HCT116 (cell line): ENCODE data around the gene NID2. TPM values are rescaled to one million over a fixed set of nuclear protein-coding genes. Genes with fewer than 3 reads are reported as not detected.

Experiments
- ATAC-seq: fragments of 200-7000 bp; cut with Tn5 transposase; 2 replicates; pipeline ENCODE4 v1.9.1; 2020; ENCODE audit warnings: mild to moderate bottlenecking, moderate library complexity
- BruUV-seq: library from RNA; stranded (reverse); fragments of 400-500 nt; replicated peaks from 2 replicates; lab custom pipeline; 2021; lab: Mats Ljungman, UMichigan
- CTCF ChIA-PET: fragments of 300-600 bp; sonication (Branson Sonifier 250); formaldehyde crosslinking; loops from one replicate; lab custom pipeline; 2021; ENCODE audit warnings: antibody characterized with exemption; lab: Charles Lee
- POLR2A ChIA-PET: fragments of 300-600, 350-600 bp; sonication (Branson Sonifier 250); formaldehyde crosslinking; loops from one replicate; lab custom pipeline; 2021; ENCODE audit warnings: antibody characterized with exemption; lab: Charles Lee
- RAD21 ChIA-PET, 2 experiments: fragments of 300-600 bp; sonication (Branson Sonifier 250); formaldehyde crosslinking; loops; one replicate each; lab custom pipeline; 2023; ENCODE audit warnings: low total read pairs in 2 of 2; ENCODE audit not compliant: uncharacterized antibody in 2 of 2, unreplicated experiment in 2 of 2, low non-redundant PET in 1 of 2; lab: Charles Lee
- DNase-seq: peaks from one replicate; pipeline ENCODE4 v3.0.0-alpha.2; 2010; ENCODE audit warnings: low read depth, low spot score
- H2AFZ ChIP-seq: fragments of 200-600 bp; shearing (Covaris generic), sonication (generic); 2 replicates; pipeline ENCODE4 v1.6.1; 2017; ENCODE audit warnings: low read depth, mixed run types, mixed read lengths, antibody characterized with exemption, low read length; ENCODE audit not compliant: poor library complexity, severe bottlenecking
- H3K27ac ChIP-seq: 2 replicates; pipeline ENCODE4 v1.5.1; 2012; ENCODE audit warnings: low read depth, low read length
- H3K27me3 ChIP-seq: fragments of 200-600 bp; sonication (generic); 2 replicates; pipeline ENCODE4 v1.6.1; 2016; ENCODE audit warnings: mixed run types, low read length, mixed read lengths; ENCODE audit not compliant: insufficient read depth
- H3K36me3 ChIP-seq, 2 experiments: fragments of 200-500 bp in 1 of 2; fragments of 200-600 bp in 1 of 2; sonication (Bioruptor generic) in 1 of 2; sonication (generic) in 1 of 2; 2 replicates each; pipeline versions ENCODE4 v1.5.1 to v1.6.1; 2014 to 2016; ENCODE audit warnings: low read length in 2 of 2, inconsistent platforms in 1 of 2, mixed read lengths in 1 of 2, mixed run types in 1 of 2; ENCODE audit not compliant: insufficient read depth in 2 of 2, control insufficient read depth in 1 of 2
- H3K4me1 ChIP-seq, 2 experiments: fragments of 200-600 bp in 1 of 2; sonication (generic) in 1 of 2; 2 replicates each; pipeline versions ENCODE4 v1.5.1 to v1.6.1; 2012 to 2017; ENCODE audit warnings: low read length in 2 of 2, inconsistent platforms in 1 of 2, mild to moderate bottlenecking in 1 of 2, mixed read lengths in 1 of 2, mixed run types in 1 of 2, moderate library complexity in 1 of 2; ENCODE audit not compliant: insufficient read depth in 2 of 2, control insufficient read depth in 1 of 2
- H3K4me2 ChIP-seq: fragments of 200-600 bp; sonication (generic); 2 replicates; pipeline ENCODE4 v1.6.1; 2017; ENCODE audit warnings: mixed run types, low read length, mixed read lengths
- H3K4me3 ChIP-seq, 2 experiments: fragments of 200-600 bp in 1 of 2; sonication (generic) in 1 of 2; replicated peaks in 1 of 2; 2 replicates each; pipeline ENCODE4 v1.5.1; 2011 to 2016; ENCODE audit warnings: low read length in 2 of 2, control low read depth in 1 of 2, low read depth in 1 of 2, mild to moderate bottlenecking in 1 of 2, mixed read lengths in 1 of 2, mixed run types in 1 of 2
- H3K79me2 ChIP-seq: fragments of 200-600 bp; sonication (generic); 2 replicates; pipeline ENCODE4 v1.6.1; 2017; ENCODE audit warnings: mild to moderate bottlenecking, mixed run types, low read length, moderate library complexity, mixed read lengths; ENCODE audit not compliant: insufficient read depth
- H3K9ac ChIP-seq: fragments of 200-600 bp; sonication (generic); 2 replicates; pipeline ENCODE4 v1.6.1; 2016; ENCODE audit warnings: low read length, mixed read lengths
- H3K9me2 ChIP-seq: fragments of 200-600 bp; sonication (generic), shearing (Covaris generic); 2 replicates; pipeline ENCODE4 v1.6.1; 2017; ENCODE audit warnings: mixed run types, mild to moderate bottlenecking, moderate library complexity; ENCODE audit not compliant: insufficient read depth
- H3K9me3 ChIP-seq, 2 experiments: fragments of 200-500 bp in 1 of 2; fragments of 200-600 bp in 1 of 2; sonication (Bioruptor generic) in 1 of 2; sonication (generic) in 1 of 2; 2 replicates each; pipeline ENCODE4 v1.6.1; 2014 to 2017; ENCODE audit warnings: low read length in 2 of 2, mixed read lengths in 2 of 2, inconsistent platforms in 1 of 2, low read depth in 1 of 2, mild to moderate bottlenecking in 1 of 2, mixed run types in 1 of 2, moderate library complexity in 1 of 2; ENCODE audit not compliant: control insufficient read depth in 1 of 2, insufficient read depth in 1 of 2
- H4K20me1 ChIP-seq: fragments of 200-600 bp; sonication (generic), shearing (Covaris generic); 2 replicates; pipeline ENCODE4 v1.6.1; 2017; ENCODE audit warnings: mixed run types, mild to moderate bottlenecking, moderate library complexity; ENCODE audit not compliant: insufficient read depth
- CEBPB ChIP-seq: IDR thresholded peaks from 2 replicates; pipeline ENCODE4 v1.6.1; 2012; ENCODE audit warnings: low read depth
- CTCF ChIP-seq, 3 experiments: fragments of 200-600 bp in 1 of 3; sonication (generic) in 1 of 3; IDR thresholded peaks in 2 of 3; conservative IDR thresholded peaks in 1 of 3; 2 replicates each; pipeline ENCODE4 v1.5.1; 2012 to 2017; ENCODE audit warnings: low read depth in 2 of 3, low read length in 2 of 3, antibody characterized with exemption in 1 of 3, borderline replicate concordance in 1 of 3, control low read depth in 1 of 3, mild to moderate bottlenecking in 1 of 3, mixed read lengths in 1 of 3, mixed run types in 1 of 3, moderate library complexity in 1 of 3; ENCODE audit not compliant: insufficient read depth in 1 of 3
- ELF1 ChIP-seq: IDR thresholded peaks from 2 replicates; pipeline ENCODE4 v1.6.1; 2012; ENCODE audit warnings: low read depth, borderline replicate concordance
- EZH2phosphoT487 ChIP-seq: fragments of 200-600 bp; IDR thresholded peaks from 2 replicates; pipeline ENCODE4 v1.6.1; 2018; ENCODE audit warnings: antibody characterized with exemption, borderline replicate concordance
- JUND ChIP-seq: IDR thresholded peaks from 2 replicates; pipeline ENCODE4 v1.6.1; 2012
- POLR2AphosphoS5 ChIP-seq: IDR thresholded peaks from 2 replicates; pipeline ENCODE4 v1.6.1; 2011; ENCODE audit warnings: mild to moderate bottlenecking, low read depth, low read length, moderate library complexity
- REST ChIP-seq: IDR thresholded peaks from 2 replicates; pipeline ENCODE4 v1.6.1; 2012; ENCODE audit warnings: low read depth
- SIN3A ChIP-seq: IDR thresholded peaks from 2 replicates; pipeline ENCODE4 v1.6.1; 2012; ENCODE audit warnings: low read depth
- SP1 ChIP-seq: IDR thresholded peaks from 2 replicates; pipeline ENCODE4 v1.6.1; 2012; ENCODE audit warnings: low read depth
- TCF7L2 ChIP-seq: IDR thresholded peaks from 2 replicates; pipeline ENCODE4 v1.7.0; 2011; ENCODE audit warnings: borderline replicate concordance, inconsistent platforms; ENCODE audit not compliant: insufficient read depth, insufficient read length; ENCODE audit errors: extremely low read depth
- YY1 ChIP-seq: IDR thresholded peaks from 2 replicates; pipeline ENCODE4 v1.6.1; 2011; ENCODE audit warnings: low read length, low read depth, moderate library complexity, mild to moderate bottlenecking; ENCODE audit not compliant: insufficient replicate concordance; ENCODE audit errors: extremely low read depth
- ZBTB33 ChIP-seq: IDR thresholded peaks from 2 replicates; pipeline ENCODE4 v1.6.1; 2011; ENCODE audit warnings: mild to moderate bottlenecking, low read length, moderate library complexity; ENCODE audit not compliant: insufficient replicate concordance; ENCODE audit errors: extremely low read depth
- ZFX ChIP-seq: fragments of 450-650 bp; IDR thresholded peaks from 2 replicates; pipeline ENCODE4 v1.6.1; 2017
- intact Hi-C: fragments of 100-400 bp; cut with micrococcal nuclease; formaldehyde crosslinking; loops from 2 replicates; pipeline ENCODE4 v1.10.0; 2022
- total RNA-seq: library from RNA; stranded (reverse); gene quantifications from one replicate; pipeline ENCODE4 v1.2.1, GENCODE V29; 2021; ENCODE audit not compliant: unreplicated experiment

NID2 gene
- total RNA-seq, 1 experiment from 2014 or later, result 0.84 TPM

- Histone ChIP-seq H3K9me3 (no peaks in the 10 kb centered on the region), H3K36me3 (no peaks in the 10 kb centered on the region), H2AFZ (no peak overlapping the region), H3K4me3 (no peak overlapping the region), H3K79me2 (no peaks in the 10 kb centered on the region), H3K4me1 (no peaks in the 10 kb centered on the region), H3K27ac (no peak overlapping the region), H3K27me3 (no peaks in the 10 kb centered on the region), H4K20me1 (no peaks in the 10 kb centered on the region), H3K9me2 (no peaks in the 10 kb centered on the region), H3K9ac (no peak overlapping the region), H3K4me2 (no peak overlapping the region)
- no peak for ATAC-seq
- no TSS peak for BruUV-seq
- POLR2A ChIA-PET, result no interaction called here
- intact Hi-C loops, result no loop called here
- RAD21 ChIA-PET, result no interaction called here
- DNase-seq, result no peak
- CTCF ChIA-PET, result no interaction called here
- TF ChIP-seq SP1, result no peak
- TF ChIP-seq ZFX, result no peak
- no peak for TF ChIP-seq CTCF (IDR thresholded peaks at IDR 0.05 in 2 of 3, conservative IDR thresholded peaks at IDR 0.05 in 1 of 3; ENCODE audit: borderline replicate concordance in 1 of 3, insufficient read depth in 1 of 3, low read depth in 2 of 3, low read length in 2 of 3)
- TF ChIP-seq TCF7L2, result no peak
- TF ChIP-seq POLR2AphosphoS5, result no peak
- TF ChIP-seq YY1, result no peak
- TF ChIP-seq CEBPB, result no peak
- no peak for TF ChIP-seq EZH2phosphoT487
- TF ChIP-seq JUND, result no peak
- TF ChIP-seq REST, result no peak
- no peak for TF ChIP-seq ZBTB33
- no peak for TF ChIP-seq SIN3A
- TF ChIP-seq ELF1, result no peak
Observed at GRCh38 chr14:52023518-52023917, 45.3 kb downstream of the NID2 start.
